GM11168 (cell line): ENCODE results near the gene CORO2A.
"Not testable (repeated sequence)": the region's sequence is repeated elsewhere in the genome, so short reads cannot be mapped to it uniquely, and the experiment has no call there.

Experiments used
- in situ Hi-C: fragments of 300-500 bp; cut with MboI; formaldehyde crosslinking; loops from one replicate; pipeline ENCODE4 v1.12.0; 2022; ENCODE audit warnings: low sequenced_read_pairs; ENCODE audit not compliant: unreplicated experiment

Gene CORO2A

GRCh38 chr9:98146101-98146991 is 46.1 kb downstream of the CORO2A start:
- in situ Hi-C loops, result no loop called here

DNA sequence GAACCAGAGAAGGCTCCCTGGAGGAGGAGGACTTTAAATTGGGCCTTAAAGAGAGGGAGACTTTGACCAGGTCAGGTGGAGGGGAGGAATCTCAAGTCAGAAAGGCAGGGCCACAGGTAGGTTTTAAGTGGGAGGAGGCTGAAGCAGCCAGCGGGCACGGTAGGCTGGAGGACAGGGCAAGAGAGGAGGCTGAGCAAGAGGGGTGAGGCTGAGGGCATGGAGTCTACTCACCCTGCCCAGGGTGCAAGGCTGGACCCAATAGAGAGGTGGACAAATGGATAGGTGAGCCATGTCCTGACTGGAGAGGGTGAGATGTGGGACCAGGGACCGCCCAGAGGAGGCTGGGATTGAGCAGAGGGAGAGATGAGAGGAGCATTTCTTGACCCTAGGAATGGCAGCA is 47.8 kb downstream of the CORO2A start:
- in situ Hi-C loops, result no loop called here

DNA sequence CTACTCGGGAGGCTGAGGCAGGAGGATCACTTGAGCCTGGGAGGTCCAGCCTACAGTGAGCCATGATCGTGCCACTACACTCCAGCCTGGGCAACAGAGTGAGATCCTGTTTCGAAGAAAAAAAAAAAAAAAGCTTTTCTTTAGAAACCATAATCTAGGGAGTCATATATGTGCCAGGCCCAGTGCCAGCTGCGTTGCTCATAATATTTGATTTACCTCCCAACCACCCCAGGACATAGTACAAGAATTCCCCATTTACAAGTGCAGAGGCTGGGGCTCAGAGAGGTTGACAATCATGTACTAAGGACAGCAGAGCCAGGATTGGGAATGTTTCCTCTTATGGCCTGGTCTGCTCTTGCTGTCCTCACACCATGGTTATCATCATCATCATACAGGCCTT is 48.4 kb downstream of the CORO2A start:
- in situ Hi-C loops, result no loop called here

- in situ Hi-C loops, result no loop called here
Observed at GRCh38 chr9:98142925-98143481, 49.4 kb downstream of the CORO2A start.

DNA sequence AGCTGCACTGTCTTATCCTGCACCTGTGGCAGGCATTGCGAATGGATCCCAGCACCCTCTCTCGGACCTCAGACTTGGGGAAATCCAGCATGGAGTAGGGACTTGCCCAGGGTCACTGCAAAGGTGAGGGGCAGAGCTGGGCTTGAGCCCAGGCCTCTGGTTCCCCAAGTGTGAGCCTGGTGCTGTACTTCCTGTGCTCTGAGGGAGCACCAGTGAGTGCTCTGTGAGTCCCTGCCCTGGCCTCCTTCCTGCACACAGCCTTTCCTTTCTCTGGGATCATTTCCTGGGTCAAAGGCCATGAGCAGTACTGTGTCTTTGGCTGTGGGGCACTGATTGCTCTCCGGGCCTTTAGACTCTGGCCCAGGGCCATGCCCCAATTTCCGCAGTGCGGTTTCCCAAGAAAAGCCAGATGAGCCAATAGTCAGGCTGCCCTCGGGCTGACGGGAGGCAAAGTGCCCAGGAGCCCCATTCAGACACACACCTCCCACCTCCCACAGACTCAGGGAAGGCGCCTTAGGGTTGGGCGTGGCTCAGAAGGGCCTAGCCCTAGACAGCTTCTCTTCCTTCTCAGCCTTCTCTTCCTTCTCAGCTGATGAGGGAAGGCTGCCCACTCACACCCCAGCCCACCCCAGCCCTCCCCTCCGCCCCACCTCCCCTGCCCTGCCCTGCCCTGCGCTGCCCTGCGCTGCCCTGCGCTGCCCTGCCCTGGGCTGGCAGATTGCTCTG is 50.1 kb downstream of the CORO2A start:
- in situ Hi-C loops, result no loop called here

- in situ Hi-C loops, result no loop called here
Observed at GRCh38 chr9:98140503-98140902, 51.9 kb downstream of the CORO2A start.

DNA sequence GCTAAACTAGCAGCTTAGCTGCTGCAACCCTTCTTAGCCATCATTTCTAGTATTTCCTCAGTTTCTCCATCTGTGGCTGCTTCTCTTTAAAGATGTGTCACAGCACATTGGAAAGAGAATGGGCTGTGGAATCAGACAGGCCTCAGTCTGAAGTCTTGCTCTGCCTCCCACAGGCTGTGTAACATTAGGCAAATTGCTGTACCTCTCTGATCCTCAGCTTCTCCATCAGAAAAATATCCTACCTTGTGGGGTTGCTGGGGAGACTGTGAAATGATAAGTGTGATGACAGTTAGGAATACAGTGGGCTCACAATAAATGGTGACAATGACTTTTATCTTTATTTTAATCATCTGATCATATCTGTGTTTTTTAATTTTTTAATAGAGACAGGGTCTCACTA is 55.9 kb downstream of the CORO2A start:
- in situ Hi-C loops, result no loop called here

DNA sequence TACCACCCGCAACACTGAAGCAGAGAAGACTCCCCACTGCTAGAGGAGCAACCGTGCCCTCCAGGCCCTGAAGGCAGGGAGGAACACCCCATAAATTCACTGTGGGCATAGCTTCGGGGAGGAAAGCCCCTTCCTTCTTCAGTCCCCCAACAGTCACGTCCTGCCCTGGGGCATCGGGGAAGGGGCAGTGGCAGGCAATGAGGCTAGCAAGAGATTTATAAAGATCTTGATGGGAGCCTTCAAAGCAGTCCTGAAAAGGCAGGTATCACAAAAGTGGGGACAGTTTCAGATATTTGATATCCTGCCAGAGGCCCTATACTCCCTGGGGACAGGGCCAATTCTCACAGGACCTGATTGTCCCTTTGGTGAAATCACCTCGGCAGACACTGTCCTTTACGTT is 56.5 kb downstream of the CORO2A start:
- in situ Hi-C loops, result no loop called here

DNA sequence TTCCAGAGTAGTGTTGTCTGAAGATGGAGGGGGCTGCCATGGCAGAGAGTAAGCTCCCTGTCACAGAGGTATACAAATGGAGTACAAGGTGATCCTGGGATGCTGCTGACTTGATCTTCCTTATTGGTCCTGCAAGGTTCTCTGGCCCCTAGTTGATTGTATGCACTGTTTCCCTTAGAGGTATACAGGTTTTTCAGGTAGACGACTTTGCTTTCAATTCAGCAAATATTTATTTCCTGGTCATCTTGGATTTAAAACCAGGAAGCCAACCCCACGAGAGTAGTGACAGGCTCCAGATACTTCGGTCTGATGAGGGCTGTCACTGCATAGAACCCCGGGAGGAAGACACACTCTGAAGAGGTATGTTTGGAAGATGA is 56.9 kb downstream of the CORO2A start:
- in situ Hi-C loops, result no loop called here

DNA sequence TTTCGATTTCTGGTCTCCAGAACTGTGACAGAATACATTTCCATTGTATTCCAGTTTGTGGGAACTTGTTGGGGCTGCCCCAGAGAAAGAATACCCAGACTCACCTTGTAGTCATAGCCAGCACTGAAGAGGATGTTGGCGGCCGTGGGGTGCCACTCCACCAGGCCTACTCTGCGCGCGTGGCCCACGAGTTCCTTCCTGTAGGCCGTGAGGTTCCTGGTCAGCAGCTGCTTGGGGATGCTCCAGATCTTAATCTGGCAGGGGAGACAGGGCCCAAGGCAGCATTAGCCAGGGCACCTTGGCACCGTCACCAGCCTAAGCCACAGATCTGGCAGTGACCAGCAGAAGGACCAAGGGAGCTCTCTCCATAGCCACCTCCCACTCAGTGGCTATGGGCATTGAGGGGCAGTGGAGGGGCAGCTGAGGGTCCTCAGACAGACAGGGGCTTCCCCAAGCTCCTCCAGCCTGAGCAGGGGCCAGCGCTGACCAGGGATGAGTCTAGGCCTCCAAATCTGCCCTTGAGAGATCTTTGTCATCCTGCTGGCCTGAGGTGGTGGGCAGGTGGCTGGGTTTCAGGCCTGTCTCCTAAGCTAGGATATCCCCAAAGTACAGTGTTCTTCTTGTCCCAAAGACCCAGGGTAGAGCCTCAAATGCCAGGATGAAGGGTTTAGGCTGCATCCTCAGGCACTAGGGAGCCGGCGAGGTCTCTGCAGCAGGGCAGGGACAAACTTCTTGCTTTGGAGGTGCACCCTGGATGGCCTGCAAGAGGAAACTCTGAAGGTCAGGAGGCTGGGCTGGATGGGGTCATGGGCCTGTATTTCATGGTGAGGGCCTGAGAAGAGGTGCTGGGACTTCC is 57.5 kb downstream of the CORO2A start:
- in situ Hi-C loops, result no loop called here

- in situ Hi-C loops, result no loop called here
Observed at GRCh38 chr9:98132806-98133631, 59.4 kb downstream of the CORO2A start.

DNA sequence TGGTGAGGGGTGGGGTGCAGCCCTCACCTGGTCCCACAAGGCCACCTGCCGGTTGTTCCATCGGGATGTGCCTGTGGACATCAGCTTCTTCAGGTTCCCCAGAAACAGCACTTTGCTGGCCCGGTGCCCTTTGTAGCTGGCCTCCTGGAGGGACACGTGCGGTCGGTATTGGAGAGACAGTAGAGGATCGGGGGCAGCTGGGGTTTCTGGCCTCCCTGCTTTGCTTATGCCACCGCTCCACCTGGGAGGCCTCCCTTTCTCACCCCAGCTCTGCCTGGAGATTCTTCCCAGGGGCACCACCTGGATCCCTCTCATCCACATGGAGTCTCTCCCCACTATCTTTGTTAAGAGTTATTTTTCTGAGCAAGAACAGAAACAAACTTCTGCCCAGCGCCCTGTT is 60.3 kb downstream of the CORO2A start:
- in situ Hi-C loops, result no loop called here

- in situ Hi-C loops, result no loop called here
Observed at GRCh38 chr9:98130576-98131228, 61.7 kb downstream of the CORO2A start.

DNA sequence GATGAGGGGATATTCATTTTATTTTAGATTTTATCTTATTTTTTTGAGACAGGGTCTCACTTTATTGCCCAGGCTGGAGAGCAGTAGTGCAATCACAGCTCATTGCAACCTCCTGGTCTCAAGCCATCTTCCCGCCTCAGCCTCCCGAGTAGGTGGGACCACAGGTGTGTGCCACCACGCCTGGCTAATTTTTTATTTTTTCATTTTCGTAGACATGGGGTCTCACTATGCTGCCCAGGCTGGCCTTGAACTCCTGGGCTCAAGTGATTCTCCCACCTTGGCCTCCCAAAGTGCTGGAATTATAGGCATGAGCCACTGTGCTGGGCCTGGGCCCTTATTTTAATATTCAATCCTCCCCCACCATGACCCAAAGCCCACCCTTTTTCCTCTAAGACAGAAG is 62.4 kb downstream of the CORO2A start:
- in situ Hi-C loops, result not testable (repeated sequence)

- in situ Hi-C loops, result no loop called here
Observed at GRCh38 chr9:98129451-98129881, 63.0 kb downstream of the CORO2A start.

DNA sequence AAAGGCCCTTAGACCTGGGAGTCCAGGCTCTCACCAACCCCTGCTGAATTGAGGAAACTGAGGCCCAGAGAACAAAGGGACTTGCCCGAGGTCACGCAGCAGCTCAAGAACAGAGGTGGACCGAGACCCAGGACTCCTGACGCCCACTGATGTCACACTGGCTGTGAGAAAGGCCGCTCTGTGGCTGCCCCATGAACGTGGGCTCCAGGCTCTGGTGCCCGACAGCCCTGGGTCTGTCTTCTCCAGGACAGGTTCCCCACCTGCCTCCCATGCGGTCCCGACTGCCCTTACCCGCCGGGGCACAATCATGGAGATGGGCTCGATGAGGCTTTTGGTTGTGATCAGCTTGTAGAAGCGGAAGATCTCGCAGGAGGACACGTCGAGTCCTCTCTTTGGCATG is 64.1 kb downstream of the CORO2A start:
- in situ Hi-C loops, result no loop called here

GRCh38 chr9:98127226-98127625 is 65.2 kb downstream of the CORO2A start:
- in situ Hi-C loops, result no loop called here

GRCh38 chr9:98124637-98125426 is 67.6 kb downstream of the CORO2A start:
- in situ Hi-C loops, result no loop called here
